HEK293T (cell line): ENCODE results near the gene ATP1B1.

ENCODE experiments used
- CTCF ChIA-PET: fragments of 350-600 bp; formaldehyde crosslinking; extraction: SDS; loops from one replicate; lab custom pipeline; 2021; ENCODE audit warnings: antibody characterized with exemption, inconsistent platforms; lab: Yijun Ruan, JAX
- POLR2A ChIA-PET: fragments of 350-600 bp; formaldehyde crosslinking; extraction: SDS; loops from one replicate; lab custom pipeline; 2020; ENCODE audit warnings: antibody characterized with exemption, inconsistent platforms; lab: Yijun Ruan, JAX
- DNase-seq: peaks from one replicate; pipeline ENCODE4 v3.0.0; 2012; ENCODE audit warnings: mixed read lengths; ENCODE audit errors: extremely low spot score
- ARNT ChIP-seq: fragments of 450-650 bp; IDR thresholded peaks from 2 replicates; pipeline ENCODE4 v1.6.1; 2017; ENCODE audit warnings: mild to moderate bottlenecking
- BHLHE40 ChIP-seq: fragments of 450-650 bp; IDR thresholded peaks from 2 replicates; pipeline ENCODE4 v1.6.1; 2016; ENCODE audit warnings: mild to moderate bottlenecking, moderate library complexity, borderline replicate concordance
- CTBP1 ChIP-seq: fragments of 450-650 bp; IDR thresholded peaks from 2 replicates; pipeline ENCODE4 v1.6.1; 2016; ENCODE audit warnings: borderline replicate concordance
- ELF4 ChIP-seq: fragments of 450-650 bp; IDR thresholded peaks from 2 replicates; pipeline ENCODE4 v1.6.1; 2017; ENCODE audit warnings: antibody characterized with exemption
- FOXA1 ChIP-seq: fragments of 450-650 bp; IDR thresholded peaks from 2 replicates; pipeline ENCODE4 v1.6.1; 2016; ENCODE audit warnings: mild to moderate bottlenecking
- FOXK2 ChIP-seq: fragments of 450-650 bp; IDR thresholded peaks from 2 replicates; pipeline ENCODE4 v1.6.1; 2016; ENCODE audit warnings: mild to moderate bottlenecking
- FOXM1 ChIP-seq: fragments of 450-650 bp; IDR thresholded peaks from 2 replicates; pipeline ENCODE4 v1.6.1; 2017; ENCODE audit warnings: mild to moderate bottlenecking, borderline replicate concordance
- HDGF ChIP-seq: fragments of 450-650 bp; IDR thresholded peaks from 2 replicates; pipeline ENCODE4 v1.6.1; 2017; ENCODE audit warnings: antibody characterized with exemption, borderline replicate concordance
- L3MBTL2 ChIP-seq: fragments of 450-650 bp; conservative IDR thresholded peaks from 2 replicates; pipeline ENCODE4 v1.6.1; 2016; ENCODE audit warnings: mild to moderate bottlenecking
- LEF1 ChIP-seq: fragments of 450-650 bp; IDR thresholded peaks from 2 replicates; pipeline ENCODE4 v1.6.1; 2017; ENCODE audit warnings: mild to moderate bottlenecking, borderline replicate concordance
- NFRKB ChIP-seq: fragments of 450-650 bp; IDR thresholded peaks from 2 replicates; pipeline ENCODE4 v1.6.1; 2016; ENCODE audit warnings: mild to moderate bottlenecking, moderate library complexity
- SP1 ChIP-seq: fragments of 450-650 bp; IDR thresholded peaks from 2 replicates; pipeline ENCODE4 v1.6.1; 2017
- SUZ12 ChIP-seq: fragments of 450-650 bp; IDR thresholded peaks from 2 replicates; pipeline ENCODE4 v1.6.1; 2016; ENCODE audit warnings: mild to moderate bottlenecking
- TARDBP ChIP-seq: fragments of 450-650 bp; IDR thresholded peaks from 2 replicates; pipeline ENCODE4 v1.6.1; 2016
- ZNF384 ChIP-seq: fragments of 450-650 bp; IDR thresholded peaks from 2 replicates; pipeline ENCODE4 v1.6.1; 2016
- TF ChIP-seq, protein P1 (sequence below): fragments of 450-650 bp; IDR thresholded peaks from 2 replicates; pipeline ENCODE4 v1.6.1; 2016

Gene ATP1B1

GRCh38 chr1:169102567-169102966, 3.9 kb upstream of the ATP1B1 start:
- CTCF ChIA-PET = no interaction called here
- no peak for TF ChIP-seq FOXA1
- 0 out of 2 replicates have a peak, but pooled peaks have one; percentile 14 for TF ChIP-seq L3MBTL2
- TF ChIP-seq, protein P1, sequence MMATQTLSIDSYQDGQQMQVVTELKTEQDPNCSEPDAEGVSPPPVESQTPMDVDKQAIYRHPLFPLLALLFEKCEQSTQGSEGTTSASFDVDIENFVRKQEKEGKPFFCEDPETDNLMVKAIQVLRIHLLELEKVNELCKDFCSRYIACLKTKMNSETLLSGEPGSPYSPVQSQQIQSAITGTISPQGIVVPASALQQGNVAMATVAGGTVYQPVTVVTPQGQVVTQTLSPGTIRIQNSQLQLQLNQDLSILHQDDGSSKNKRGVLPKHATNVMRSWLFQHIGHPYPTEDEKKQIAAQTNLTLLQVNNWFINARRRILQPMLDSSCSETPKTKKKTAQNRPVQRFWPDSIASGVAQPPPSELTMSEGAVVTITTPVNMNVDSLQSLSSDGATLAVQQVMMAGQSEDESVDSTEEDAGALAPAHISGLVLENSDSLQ = peak; percentile 26; the same call in 1 of the 2 replicates
- DNase-seq = no peak
- POLR2A ChIA-PET = no interaction called here

DNA sequence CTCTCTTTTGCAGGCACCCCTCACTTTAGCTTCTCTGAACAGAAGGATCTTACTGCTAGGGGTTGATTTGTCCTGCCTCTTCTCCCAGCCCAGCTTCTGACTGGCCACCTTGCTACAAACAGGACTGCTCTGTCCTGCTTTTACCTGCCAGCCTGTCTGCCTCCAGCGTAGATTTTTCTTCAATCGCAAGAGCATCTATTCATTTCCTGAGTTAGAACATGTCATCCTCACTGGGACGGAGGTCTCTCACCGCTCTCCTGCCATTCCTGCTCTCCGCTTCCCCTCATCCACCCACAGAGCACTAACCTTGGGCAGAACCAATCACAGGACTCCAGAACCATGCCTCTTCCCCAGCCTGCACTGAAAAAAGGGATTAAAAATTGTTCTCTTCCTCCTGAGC, 3.5 kb upstream of the ATP1B1 start:
- ChIA-PET CTCF (no interaction called here), POLR2A (no interaction called here)

DNA sequence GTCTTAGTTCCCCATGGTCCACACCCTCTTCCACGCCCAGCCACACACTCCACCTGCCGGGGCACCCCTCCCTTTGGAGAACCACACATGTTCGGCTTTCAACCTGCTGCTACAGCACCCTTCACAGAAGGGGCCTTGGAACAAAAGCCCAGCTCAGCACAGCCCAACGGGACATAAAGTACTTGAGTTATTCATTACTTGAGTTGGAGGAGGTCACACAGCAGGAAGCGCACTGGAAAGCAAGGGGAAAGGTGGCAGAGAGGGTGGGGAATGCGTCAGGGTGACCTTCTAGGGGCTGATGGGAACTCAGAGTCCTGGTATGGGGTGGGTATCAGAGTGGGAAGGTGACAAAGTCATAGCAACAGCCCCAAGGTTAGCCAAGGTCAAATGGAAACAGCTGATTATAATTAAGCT, 3.0 kb upstream of the ATP1B1 start:
- no peak for DNase-seq
- CTCF ChIA-PET = no interaction called here
- POLR2A ChIA-PET = no interaction called here
- TF ChIP-seq FOXM1 (no peak), TARDBP (no peak), LEF1 (no peak), NFRKB (no peak), ARNT (no peak), FOXK2 (no peak), HDGF (no peak), L3MBTL2 (no peak)

More for the DNA sequence above, 3.5 kb upstream of the ATP1B1 start:
- TF ChIP-seq BHLHE40 (no peak), L3MBTL2 (no peak), ARNT (no peak)
- no peak for DNase-seq

DNA sequence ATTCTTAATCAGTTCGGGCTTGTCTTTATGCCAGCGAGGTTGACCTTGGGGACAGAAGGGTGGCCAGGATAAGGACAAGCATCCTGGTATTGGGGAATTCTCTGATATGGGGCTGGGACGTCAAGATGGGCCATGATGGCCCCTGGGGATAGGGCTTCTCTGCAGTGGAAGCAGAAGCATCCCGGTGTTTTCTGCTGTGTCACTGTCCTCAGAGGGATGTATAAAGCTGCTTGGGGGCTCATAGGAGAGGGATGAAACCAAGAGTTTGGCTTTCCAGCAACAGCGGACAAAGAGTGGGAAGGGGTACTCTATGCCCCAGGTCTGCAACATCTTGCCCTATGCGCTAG, 1.4 kb upstream of the ATP1B1 start:
- ChIA-PET POLR2A (no interaction called here), CTCF (interaction anchor here (0.9 kb wide), 1 partner anchor 258 kb away, joined by 3 read pairs; no protein-coding TSS in a partner anchor)
- no peak for TF ChIP-seq CTBP1
- TF ChIP-seq SUZ12 = no peak
- TF ChIP-seq BHLHE40 = no peak
- TF ChIP-seq TARDBP = no peak
- no peak for TF ChIP-seq ELF4
- no peak for TF ChIP-seq ZNF384

DNA sequence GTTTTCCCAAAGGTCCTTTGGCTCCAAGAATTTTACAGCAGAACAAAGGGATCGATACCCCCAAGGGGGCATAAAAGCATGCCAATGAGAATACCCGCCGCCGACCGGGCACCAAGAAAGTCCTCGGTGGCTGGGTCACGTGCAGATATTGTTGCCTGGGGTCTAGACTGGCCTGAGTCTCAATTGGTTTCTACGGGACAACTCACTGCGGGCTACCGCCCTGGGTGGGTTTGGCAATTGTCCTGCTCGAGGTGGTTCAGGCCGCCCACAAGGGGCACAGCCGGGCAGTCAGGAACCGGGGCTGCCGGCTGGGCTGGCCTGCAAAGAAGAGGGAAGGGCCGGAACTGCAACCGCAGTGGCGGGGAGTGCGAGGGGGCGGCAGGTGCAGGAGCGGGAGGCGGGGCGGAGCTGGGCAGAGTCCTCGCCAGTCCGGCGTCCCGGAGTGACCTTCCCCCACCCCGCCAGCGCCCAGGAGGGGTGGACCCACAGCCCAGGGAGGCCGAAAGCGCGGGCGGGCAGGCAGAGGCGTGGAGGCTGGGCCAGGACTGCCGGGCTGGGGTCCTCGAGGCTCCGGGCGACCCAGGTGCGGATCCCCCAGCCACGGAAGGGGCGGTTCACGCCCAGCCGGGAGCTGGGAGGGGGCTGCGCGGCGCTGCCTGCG, 926 bp upstream of the ATP1B1 start:
- POLR2A ChIA-PET = interaction anchor here (0.9 to 1.2 kb wide), 2 partner anchors 13 to 46 kb away, joined by 3 read pairs; no protein-coding TSS in a partner anchor
- CTCF ChIA-PET = no interaction called here
- DNase-seq = peak; percentile 60
- no peak for TF ChIP-seq BHLHE40
- TF ChIP-seq L3MBTL2 = peak; percentile 66

More for the DNA sequence above, 1.4 kb upstream of the ATP1B1 start:
- DNase-seq = no peak

DNA sequence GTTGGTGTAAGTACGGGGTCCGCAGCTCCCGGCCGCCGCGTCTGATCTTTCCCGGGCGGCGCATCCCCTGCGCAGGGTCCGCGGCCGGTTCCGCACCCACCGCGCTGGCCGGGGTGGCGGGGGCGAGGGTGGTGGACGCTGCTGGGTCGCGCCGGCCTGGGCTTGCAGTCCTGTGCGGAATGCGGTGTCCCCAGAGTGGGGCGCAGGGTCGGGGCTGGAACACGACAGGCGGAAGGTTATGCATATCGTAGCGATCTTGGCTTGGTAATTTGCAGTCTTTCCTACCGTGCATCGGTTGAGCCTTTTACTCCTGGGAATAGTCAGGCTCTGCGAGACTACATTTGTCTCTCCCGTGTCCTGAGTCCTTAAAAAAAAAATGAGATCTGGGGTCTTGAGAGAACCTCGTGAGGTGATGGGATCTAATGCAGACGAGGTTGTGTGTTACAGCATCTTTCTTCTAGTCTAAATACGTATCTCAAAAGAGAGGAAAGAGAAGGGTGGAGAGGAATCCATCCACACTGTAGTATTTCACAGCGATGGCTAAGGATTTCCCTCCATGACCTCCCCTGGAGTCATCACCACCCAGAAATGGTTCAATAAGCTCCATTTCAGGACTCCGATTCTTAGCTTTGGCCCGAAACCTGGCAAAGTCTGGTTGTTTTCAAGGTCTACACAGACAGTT, 572 bp downstream of the ATP1B1 start:
- peak; percentile 33 for DNase-seq
- TF ChIP-seq TARDBP (no peak), L3MBTL2 (no peak), NFRKB (no peak), FOXA1 (no peak), BHLHE40 (no peak), CTBP1 (no peak), SP1 (no peak), ARNT (no peak), SUZ12 (no peak), FOXK2 (no peak), ELF4 (no peak), LEF1 (no peak), HDGF (no peak), ZNF384 (no peak), FOXM1 (no peak)
- TF ChIP-seq, protein P1 = no peak
- ChIA-PET POLR2A (interaction anchor here (0.8 to 2.1 kb wide), 4 partner anchors 11 to 128 kb away, joined by 3 to 8 read pairs (median 4); no protein-coding TSS in a partner anchor), CTCF (interaction anchor here (0.9 kb wide), 1 partner anchor 504 kb away, joined by 3 read pairs; no protein-coding TSS in a partner anchor)

GRCh38 chr1:169107603-169108208, 1.2 kb downstream of the ATP1B1 start:
- POLR2A ChIA-PET = interaction anchor here (0.8 to 2.1 kb wide), 3 partner anchors 10 to 127 kb away, joined by 3 to 8 read pairs (median 4); no protein-coding TSS in a partner anchor
- CTCF ChIA-PET = interaction anchor here (0.9 to 1.5 kb wide), 2 partner anchors 10 to 504 kb away, joined by 3 to 5 read pairs; no protein-coding TSS in a partner anchor

More at GRCh38 chr1:169107603-169108208, 1.2 kb downstream of the ATP1B1 start:
- no peak for TF ChIP-seq SUZ12
- TF ChIP-seq FOXM1 = no peak
- TF ChIP-seq FOXA1 = no peak
- TF ChIP-seq ARNT = no peak
- no peak for DNase-seq
